Dendritic cell treated with granulocyte-macrophage colony-stimulating factor and Interleukin-4, amounts not matched to agents 40 ng/mL and 50 ng/mL, for 4 days (primary cell): Measurements from ENCODE around the gene ESPN.

Experiments
- H3K27ac Mint-ChIP-seq: one replicate; pipeline ENCODE4 v1.8.0; 2022; ENCODE audit warnings: mild to moderate bottlenecking, mixed read lengths
- H3K27me3 Mint-ChIP-seq: one replicate; pipeline ENCODE4 v1.8.0; 2022; ENCODE audit warnings: mild to moderate bottlenecking, mixed read lengths
- H3K36me3 Mint-ChIP-seq: one replicate; pipeline ENCODE4 v1.8.0; 2022; ENCODE audit warnings: low read depth, mixed read lengths
- H3K4me1 Mint-ChIP-seq: one replicate; pipeline ENCODE4 v1.8.0; 2022; ENCODE audit warnings: low read depth, mixed read lengths
- H3K4me3 Mint-ChIP-seq: one replicate; pipeline ENCODE4 v1.8.0; 2022; ENCODE audit warnings: mild to moderate bottlenecking, moderate library complexity, mixed read lengths
- H3K9me3 Mint-ChIP-seq: one replicate; pipeline ENCODE4 v1.8.0; 2022; ENCODE audit warnings: mixed read lengths
- intact Hi-C: fragments of 100-400 bp; cut with micrococcal nuclease; formaldehyde crosslinking; loops from one replicate; pipeline ENCODE4 v1.15.0; 2022

ESPN gene

DNA sequence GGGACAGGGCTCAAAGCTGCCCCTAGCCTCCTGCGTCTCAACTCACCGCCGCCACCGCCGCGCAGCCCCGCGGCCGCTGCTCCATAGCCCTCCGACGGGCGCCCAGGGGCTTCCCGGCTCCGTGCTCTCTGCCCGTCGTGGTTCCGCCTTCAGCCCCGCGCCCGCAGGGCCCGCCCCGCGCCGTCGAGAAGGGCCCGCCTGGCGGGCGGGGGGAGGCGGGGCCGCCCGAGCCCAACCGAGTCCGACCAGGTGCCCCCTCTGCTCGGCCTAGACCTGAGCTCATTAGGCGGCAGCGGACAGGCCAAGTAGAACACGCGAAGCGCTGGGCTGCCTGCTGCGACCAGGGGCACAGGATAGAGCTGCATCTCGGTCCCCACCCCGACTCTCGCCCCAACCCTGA is 41.4 kb downstream of the ESPN start, which contains the start of gene TNFRSF25:
TNFRSF25 (minus strand) TSS at position 151 of the 400 bp plus-strand sequence; CDS start at position 85, 66 bp downstream.
- intact Hi-C loops = no loop called here
- Mint-ChIP-seq H3K27ac (no peak within 1 kb of the TSS), H3K9me3 (no peaks in the 10 kb centered on the region), H3K4me1 (no peaks in the 10 kb centered on the region), H3K27me3 (peaks cover 54% of the 10 kb centered on the region), H3K36me3 (peaks cover 5% of the 10 kb centered on the region), H3K4me3 (peak within 1 kb of the TSS; percentile 25)

DNA sequence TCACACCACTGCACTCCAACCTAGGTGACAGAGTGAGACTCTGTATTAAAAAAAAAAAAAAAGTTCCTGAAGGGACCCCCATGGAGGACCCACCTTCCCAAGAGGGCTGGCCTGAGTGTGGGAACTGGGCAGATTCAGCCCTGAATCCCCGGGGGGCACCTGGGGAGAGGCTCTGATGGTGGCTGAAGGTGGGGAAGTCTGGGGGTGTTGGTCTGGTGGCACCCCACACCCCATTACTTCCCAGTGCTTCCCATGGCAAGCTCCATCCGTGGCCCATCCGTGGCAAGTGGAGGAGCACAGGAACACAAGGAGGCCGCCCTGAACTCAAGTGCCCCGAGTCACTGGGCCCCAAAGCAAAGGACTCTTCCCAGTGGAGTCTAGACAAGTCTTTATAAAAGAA is 42.2 kb downstream of the ESPN start:
- H3K27me3 Mint-ChIP-seq = peaks cover 46% of the 10 kb centered on the region
- peaks cover 5% of the 10 kb centered on the region for H3K36me3 Mint-ChIP-seq
- H3K27ac Mint-ChIP-seq = no peak overlapping the region
- intact Hi-C loops = no loop called here
- no peaks in the 10 kb centered on the region for H3K4me1 Mint-ChIP-seq
- H3K4me3 Mint-ChIP-seq = no peak overlapping the region
- no peaks in the 10 kb centered on the region for H3K9me3 Mint-ChIP-seq

DNA sequence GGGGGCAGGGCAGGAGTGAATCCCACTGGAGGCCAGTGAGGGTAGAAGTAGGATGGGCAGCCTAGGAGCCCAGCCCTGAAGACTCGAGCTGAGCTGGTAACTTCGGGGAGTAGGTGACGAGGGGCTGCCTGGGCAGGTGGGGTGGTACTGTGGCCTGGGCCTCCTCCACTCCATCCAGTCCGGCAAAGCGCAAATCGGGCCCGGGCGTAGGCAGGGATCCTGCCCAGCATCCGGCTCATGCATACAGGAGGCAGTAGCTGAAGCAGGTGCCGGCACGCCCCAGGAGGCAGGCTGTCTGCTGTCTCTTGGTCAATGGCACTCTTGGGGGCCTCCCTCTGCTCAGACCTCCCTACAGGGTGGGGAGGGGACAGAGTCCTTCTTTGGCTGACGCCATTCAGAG is 42.6 kb downstream of the ESPN start:
- H3K27me3 Mint-ChIP-seq = peaks cover 45% of the 10 kb centered on the region
- H3K36me3 Mint-ChIP-seq = peaks cover 5% of the 10 kb centered on the region
- H3K4me1 Mint-ChIP-seq = no peaks in the 10 kb centered on the region
- intact Hi-C loops = no loop called here
- no peak overlapping the region for H3K27ac Mint-ChIP-seq
- H3K4me3 Mint-ChIP-seq = no peak overlapping the region
- H3K9me3 Mint-ChIP-seq = no peaks in the 10 kb centered on the region

DNA sequence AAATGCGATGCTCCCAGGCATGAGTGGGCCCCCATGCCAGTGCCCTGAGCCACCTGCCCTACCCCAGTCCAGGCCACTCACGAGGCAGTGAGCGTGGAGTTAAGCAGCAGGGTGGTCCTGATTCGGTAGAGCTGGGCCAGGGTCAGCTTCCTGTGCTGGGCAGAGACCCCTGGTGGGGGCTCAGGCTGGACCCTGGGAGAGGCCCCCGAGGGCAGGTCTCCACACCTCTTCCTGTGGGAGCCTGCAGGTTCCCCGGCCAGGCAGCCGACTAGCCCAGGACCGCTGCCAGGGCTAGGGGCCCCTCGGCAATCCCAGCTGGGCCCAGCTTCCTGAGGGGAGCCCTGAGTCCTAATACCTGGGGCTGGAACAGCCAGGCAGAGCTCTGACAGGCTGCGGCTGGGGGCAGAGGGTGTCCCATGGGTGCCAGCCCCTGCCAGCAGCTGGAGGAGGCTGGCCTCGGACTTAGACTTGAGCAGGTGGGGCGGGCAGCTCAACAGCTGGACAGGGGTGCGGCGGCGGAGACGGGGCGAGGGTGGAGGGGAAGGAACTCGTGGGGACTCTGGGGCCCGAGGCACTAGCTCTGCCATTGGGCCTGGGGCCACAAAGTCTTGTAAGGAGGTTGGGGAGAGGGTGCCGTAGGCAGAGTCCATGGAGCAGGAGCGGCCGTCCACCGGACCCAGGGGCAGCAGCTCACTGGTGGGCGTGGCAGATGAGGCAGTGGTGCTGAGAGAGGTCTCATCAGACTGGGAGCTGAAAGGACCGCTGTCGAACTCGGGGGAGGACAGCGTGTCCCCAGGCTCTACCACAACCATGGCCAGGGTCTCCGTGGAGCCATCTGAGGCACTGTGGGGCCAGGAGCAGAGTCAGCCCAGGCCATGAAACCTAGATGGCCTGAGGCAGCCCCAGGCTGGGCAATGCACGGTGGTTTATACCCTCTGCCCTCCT is 43.4 kb downstream of the ESPN start:
- intact Hi-C loops = no loop called here
- H3K4me1 Mint-ChIP-seq = no peaks in the 10 kb centered on the region
- H3K4me3 Mint-ChIP-seq = no peak overlapping the region
- H3K36me3 Mint-ChIP-seq = peaks cover 9% of the 10 kb centered on the region
- no peaks in the 10 kb centered on the region for H3K9me3 Mint-ChIP-seq
- H3K27ac Mint-ChIP-seq = no peak overlapping the region
- peaks cover 42% of the 10 kb centered on the region for H3K27me3 Mint-ChIP-seq

DNA sequence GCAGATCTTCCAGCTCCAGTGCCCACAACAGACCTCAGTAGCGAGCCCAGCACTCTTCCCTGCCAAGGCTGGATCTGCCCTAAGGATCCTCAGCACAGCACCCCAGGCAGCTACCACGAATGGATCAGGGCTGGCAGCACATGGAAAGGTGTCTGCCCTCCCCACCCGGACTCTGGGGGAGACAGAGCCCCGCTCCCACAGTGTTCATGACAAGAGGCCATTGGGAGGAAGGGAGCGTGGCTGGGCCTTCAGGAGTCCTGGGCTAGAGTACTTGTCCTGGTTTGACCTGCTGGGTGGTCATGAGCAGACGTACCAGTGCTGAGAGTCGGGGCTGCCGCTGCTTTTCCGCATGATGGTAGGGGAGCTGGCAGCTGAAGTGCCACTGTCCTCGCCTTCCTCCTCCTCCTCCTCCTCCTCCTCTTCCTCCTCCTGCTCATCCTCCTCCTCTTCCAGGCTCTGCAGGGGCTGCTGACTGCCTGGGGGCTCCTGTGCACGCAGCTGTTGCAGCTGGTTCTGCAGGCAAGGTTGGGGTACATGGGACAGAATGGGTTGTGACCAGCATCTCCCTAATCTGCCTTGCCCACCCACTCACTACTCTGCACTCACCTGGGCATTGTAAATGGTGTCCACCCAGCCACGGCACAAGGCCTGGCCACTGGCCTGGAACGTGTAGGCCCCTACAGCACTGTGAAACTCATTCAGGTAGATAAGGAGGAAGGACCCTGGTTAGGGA is 44.3 kb downstream of the ESPN start:
- peaks cover 11% of the 10 kb centered on the region for H3K36me3 Mint-ChIP-seq
- no peak overlapping the region for H3K27ac Mint-ChIP-seq
- intact Hi-C loops = no loop called here
- no peak overlapping the region for H3K4me3 Mint-ChIP-seq
- H3K9me3 Mint-ChIP-seq = no peaks in the 10 kb centered on the region
- H3K4me1 Mint-ChIP-seq = no peaks in the 10 kb centered on the region
- H3K27me3 Mint-ChIP-seq = peaks cover 40% of the 10 kb centered on the region

DNA sequence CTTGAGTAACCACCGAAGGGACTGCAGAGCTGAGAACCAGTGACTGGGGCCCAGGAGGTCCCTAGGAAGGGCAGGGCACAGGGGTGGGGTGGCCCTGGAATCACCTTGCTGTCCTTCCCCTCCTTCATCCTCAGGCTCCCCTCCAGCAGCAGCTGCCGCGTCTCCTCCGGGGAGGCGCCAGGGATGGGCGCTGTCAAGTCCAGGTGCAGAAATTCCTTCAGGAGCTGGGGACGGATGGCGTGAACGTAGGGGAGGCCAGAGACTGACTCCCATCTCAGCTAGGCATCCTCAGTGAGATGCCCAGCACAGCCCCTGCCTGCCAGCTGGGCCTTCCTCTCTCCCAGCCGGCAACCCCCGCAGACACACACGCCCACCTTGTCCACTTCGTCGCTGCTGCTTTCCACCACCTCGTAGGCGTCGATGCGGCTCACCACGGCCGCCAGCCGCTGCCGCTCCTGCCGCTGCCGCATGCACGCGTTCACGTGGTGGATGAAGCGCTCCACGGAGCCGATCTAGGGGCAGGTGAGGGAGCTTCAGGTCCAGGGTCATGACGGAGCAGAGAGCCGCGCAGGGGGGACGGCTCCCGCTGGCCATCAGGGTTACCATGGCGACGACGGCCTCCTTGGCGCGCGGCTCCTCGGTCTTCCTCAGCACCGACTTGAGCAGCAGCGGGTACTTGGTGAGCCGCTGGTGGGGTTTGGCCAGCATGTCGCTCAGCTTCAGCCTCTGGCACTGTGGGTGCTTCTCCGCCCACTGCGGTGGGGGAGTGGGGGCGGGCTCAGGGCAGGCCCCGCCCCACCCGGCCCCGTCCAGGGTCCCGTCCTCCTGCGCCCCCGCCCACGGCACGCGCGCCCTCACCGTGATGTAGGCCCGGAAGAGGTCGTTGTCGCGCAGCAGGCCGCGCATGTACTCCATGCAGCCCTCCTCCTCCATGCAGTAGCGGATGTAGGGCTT is 45.8 kb downstream of the ESPN start:
- intact Hi-C loops = no loop called here
- H3K4me3 Mint-ChIP-seq = no peak overlapping the region
- no peaks in the 10 kb centered on the region for H3K9me3 Mint-ChIP-seq
- H3K4me1 Mint-ChIP-seq = peaks cover 3% of the 10 kb centered on the region
- H3K27me3 Mint-ChIP-seq = peaks cover 27% of the 10 kb centered on the region
- peaks cover 11% of the 10 kb centered on the region for H3K36me3 Mint-ChIP-seq
- H3K27ac Mint-ChIP-seq = no peak overlapping the region

DNA sequence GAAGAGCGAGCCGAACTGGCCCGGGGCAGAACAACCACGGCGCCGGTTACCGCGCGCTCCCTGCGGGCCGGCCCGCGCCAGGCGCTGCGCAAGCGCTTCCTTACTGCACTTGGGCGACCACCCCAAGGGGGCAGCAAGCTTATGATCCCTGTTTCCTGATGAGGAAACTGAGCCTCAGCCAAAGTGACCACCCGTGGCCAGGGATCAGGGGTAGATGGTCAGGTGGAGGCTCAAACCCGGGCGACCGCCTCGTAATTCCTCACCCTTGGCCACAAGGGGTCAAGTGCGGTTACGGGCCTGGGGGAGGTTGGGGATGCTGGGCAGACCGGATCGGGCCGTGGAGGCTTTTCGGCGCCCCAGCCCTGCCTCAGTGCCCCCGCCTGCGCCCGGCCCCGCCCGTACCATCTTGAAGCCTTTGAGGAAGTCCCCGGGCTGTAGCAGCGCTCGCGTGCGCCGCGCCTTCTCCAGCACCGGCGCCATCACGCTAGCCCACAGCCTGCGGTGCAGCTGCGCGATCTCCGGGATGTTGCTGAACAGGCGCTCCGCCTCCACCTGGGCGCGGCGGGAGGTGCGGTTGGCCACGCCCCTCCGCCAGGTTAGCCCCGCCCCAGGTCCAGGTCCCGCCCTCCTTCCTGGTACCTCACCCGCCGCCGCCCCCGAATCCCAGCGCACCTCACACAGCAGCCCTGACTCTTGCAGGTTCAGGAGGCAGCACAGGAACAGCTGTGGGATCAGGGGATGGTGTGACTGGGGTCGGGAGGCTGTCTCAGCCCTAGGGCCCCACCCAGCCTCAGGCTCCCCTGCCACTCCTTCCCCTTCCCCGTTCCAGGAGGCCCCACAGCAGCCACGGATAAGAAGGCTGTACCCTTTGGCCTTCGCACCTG is 46.8 kb downstream of the ESPN start:
- intact Hi-C loops = no loop called here
- Mint-ChIP-seq H3K4me3 (no peak overlapping the region), H3K27me3 (peaks cover 23% of the 10 kb centered on the region), H3K36me3 (peaks cover 11% of the 10 kb centered on the region), H3K4me1 (peaks cover 9% of the 10 kb centered on the region), H3K9me3 (no peaks in the 10 kb centered on the region), H3K27ac (no peak overlapping the region)

DNA sequence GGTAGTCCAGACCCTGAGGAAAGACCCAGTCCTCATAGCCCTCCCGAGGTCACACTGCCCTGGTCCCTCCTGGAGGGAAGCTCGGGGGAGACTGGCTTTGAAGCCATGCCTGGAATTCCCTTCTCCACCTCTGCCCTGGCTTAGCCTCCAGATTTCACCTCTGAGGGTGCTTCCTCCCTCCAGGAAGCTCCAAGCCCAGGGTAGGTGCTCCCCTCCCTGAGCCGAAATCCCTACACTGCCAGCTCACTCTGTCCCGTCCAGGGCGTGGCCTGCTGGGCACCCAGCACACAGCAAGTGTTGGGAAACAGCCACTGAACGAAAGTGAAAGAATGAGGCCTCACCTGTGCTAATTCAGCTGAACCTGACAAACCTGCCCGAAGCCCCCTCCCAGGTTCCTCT is 47.4 kb downstream of the ESPN start:
- intact Hi-C loops = no loop called here
- Mint-ChIP-seq H3K9me3 (no peaks in the 10 kb centered on the region), H3K27me3 (peaks cover 17% of the 10 kb centered on the region), H3K27ac (no peak overlapping the region), H3K4me1 (peaks cover 9% of the 10 kb centered on the region), H3K36me3 (peaks cover 11% of the 10 kb centered on the region), H3K4me3 (no peak overlapping the region)

DNA sequence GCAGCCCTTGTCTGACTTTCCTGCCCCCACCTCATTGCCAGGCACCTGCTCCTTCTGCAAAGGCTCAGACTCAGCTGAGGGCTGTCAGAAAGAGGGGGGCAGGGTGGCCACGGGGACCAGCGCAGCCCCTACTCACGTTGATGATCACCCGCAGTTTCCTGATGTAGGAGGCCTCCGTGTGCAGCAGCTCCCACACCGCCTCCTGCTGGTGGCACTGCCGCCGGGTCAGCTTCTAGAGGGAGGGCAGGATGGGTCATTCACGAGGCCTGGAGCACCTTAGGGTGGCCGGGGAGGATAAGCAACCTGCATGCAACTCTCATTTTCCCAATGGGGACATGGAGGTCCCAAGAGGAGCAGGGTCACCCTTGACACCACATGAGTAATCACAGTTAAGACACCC is 47.8 kb downstream of the ESPN start:
- intact Hi-C loops = no loop called here
- Mint-ChIP-seq H3K36me3 (peaks cover 11% of the 10 kb centered on the region), H3K4me3 (no peak overlapping the region), H3K4me1 (peaks cover 9% of the 10 kb centered on the region), H3K9me3 (no peaks in the 10 kb centered on the region), H3K27me3 (peaks cover 13% of the 10 kb centered on the region), H3K27ac (no peak overlapping the region)

DNA sequence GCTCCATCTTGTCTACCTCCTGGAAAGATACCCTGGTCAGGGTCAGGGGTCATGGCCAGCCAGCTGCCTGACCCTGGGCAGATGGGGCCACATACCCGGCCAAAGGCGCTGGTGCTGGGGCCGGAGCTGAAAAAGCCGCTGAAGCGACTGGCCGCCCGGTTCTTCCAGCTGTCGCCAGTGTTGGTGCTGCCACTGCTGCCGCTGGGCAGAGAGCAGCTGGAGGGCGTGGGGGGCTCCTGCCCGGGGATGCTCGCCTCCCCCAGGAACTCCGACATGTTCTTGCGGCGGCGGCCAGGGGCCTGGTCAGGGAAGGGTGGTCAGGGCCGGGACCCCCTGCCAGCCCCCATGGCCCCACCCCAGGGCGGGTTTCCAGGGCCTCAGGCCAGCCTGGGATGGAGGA is 48.6 kb downstream of the ESPN start:
- H3K27me3 Mint-ChIP-seq = peaks cover 8% of the 10 kb centered on the region
- H3K27ac Mint-ChIP-seq = no peak overlapping the region
- intact Hi-C loops = no loop called here
- H3K9me3 Mint-ChIP-seq = no peaks in the 10 kb centered on the region
- no peak overlapping the region for H3K4me3 Mint-ChIP-seq
- peaks cover 9% of the 10 kb centered on the region for H3K4me1 Mint-ChIP-seq
- peaks cover 11% of the 10 kb centered on the region for H3K36me3 Mint-ChIP-seq

DNA sequence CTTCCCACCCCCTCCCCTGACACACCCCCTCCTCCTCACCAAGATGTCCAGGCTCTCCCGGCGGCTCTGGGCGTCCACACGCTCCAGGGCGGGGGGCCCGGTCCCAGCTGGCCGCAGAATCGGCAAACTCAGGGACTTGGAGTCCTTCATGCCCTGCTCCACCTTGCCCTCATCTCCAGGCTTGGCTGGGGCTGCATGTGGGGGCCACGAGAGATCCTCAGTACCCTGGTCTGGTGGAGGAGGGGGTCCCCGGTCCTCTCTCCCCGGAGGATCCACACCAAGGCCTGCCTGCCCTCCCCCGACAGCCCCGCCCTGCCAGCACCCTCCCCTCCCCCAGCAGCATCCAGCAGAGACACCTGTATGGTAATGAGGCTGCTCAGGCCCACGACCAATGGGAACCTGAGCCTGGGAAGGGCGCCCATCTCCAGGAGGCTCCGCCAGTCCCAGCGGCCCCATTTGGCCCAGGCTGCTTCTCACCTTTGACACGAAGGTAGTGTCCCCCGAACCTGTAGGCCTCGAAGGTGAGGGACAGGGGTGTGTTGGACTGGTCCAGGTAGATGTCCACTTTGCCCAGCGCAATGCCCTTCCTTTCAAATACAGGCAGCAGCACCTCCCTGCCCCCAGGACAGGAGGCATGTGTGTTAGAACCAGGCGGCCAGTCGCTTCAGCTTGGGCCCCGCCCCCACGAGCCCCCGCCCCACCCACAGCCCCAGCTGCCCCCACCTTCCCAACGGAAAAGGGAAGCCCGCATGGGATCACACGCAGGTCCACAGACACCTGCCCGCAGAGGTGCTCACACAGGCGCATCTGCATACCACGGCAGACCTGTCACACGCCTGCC is 49.6 kb downstream of the ESPN start:
- no peak overlapping the region for H3K4me3 Mint-ChIP-seq
- no peak overlapping the region for H3K27ac Mint-ChIP-seq
- H3K4me1 Mint-ChIP-seq = peaks cover 9% of the 10 kb centered on the region
- intact Hi-C loops = no loop called here
- peaks cover 8% of the 10 kb centered on the region for H3K27me3 Mint-ChIP-seq
- no peaks in the 10 kb centered on the region for H3K9me3 Mint-ChIP-seq
- peaks cover 8% of the 10 kb centered on the region for H3K36me3 Mint-ChIP-seq

DNA sequence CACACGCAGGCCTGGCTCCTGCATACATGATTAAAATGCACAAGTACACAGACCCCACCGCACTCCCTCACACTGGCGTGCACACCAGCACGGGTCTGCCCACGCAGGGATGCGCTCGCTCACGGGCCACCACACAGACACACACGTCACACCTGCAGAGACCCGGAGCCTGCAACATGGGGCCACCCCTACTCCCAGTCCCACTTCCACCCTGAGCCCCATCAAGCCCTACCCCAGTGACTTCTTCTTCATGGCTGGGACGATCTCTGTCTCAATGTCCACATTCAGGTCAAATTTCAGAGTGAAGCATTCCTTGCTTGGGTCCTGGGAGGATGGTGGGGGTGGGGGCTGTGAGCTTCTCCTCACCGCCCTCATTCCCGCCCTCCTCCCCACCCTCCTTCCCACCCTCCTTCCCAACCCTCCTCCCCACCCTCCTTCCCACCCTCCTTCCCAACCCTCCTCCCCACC is 50.3 kb downstream of the ESPN start:
- no peak overlapping the region for H3K4me3 Mint-ChIP-seq
- intact Hi-C loops = no loop called here
- peaks cover 9% of the 10 kb centered on the region for H3K4me1 Mint-ChIP-seq
- H3K36me3 Mint-ChIP-seq = peaks cover 6% of the 10 kb centered on the region
- peaks cover 8% of the 10 kb centered on the region for H3K27me3 Mint-ChIP-seq
- no peaks in the 10 kb centered on the region for H3K9me3 Mint-ChIP-seq
- H3K27ac Mint-ChIP-seq = no peak overlapping the region
